GM21526 (cell line): ENCODE measurements around the gene CFAP100.

Experiments used
- ATAC-seq: cut with Tn5 transposase; IDR thresholded peaks from one replicate; pipeline ENCODE4 v1.9.1; 2021; ENCODE audit warnings: moderate library complexity; ENCODE audit not compliant: unreplicated experiment, low FRiP score

Gene CFAP100

DNA sequence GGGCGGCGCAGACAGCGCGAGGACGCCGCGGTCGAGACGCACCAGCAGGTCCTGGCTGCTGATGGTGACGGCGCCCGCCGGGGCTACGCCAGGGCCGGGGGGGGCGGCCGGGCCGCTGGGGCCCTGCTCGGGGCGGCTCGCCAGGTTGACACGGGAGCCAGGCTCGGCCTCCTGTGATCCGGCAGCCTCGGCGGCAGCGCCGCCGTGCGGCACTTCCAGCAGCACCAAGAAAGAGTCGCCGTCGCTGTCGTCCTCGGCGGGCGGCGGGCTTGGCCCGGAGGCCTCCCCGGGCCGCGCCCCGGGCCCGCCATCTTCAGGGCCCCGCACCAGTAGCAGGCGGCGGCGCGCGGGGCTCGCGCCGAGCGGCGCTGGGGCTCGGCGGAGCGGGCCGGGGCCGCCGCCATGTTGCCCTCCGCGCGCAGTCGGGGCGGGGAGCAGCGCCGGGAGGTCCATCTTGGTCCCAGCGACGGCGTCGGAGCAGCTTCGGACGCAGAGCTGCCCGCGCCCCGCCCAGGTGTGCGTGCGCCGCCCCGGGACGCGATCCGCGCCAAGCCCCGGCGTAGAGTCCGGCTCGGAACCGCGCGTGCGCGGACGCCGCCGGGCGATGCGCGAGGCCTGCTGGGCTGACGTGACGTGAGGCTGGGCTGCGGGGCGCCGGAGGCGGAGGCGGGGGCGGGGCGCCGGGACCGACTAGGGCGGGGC lies 80.9 kb downstream of the CFAP100 start, which contains the start of gene ZXDC:
Gene ZXDC, minus strand, starts transcription at position 479 of the 702 bp plus-strand sequence. Its CDS starts 26 bp downstream, at position 453.
- peak; percentile 74 for ATAC-seq

DNA sequence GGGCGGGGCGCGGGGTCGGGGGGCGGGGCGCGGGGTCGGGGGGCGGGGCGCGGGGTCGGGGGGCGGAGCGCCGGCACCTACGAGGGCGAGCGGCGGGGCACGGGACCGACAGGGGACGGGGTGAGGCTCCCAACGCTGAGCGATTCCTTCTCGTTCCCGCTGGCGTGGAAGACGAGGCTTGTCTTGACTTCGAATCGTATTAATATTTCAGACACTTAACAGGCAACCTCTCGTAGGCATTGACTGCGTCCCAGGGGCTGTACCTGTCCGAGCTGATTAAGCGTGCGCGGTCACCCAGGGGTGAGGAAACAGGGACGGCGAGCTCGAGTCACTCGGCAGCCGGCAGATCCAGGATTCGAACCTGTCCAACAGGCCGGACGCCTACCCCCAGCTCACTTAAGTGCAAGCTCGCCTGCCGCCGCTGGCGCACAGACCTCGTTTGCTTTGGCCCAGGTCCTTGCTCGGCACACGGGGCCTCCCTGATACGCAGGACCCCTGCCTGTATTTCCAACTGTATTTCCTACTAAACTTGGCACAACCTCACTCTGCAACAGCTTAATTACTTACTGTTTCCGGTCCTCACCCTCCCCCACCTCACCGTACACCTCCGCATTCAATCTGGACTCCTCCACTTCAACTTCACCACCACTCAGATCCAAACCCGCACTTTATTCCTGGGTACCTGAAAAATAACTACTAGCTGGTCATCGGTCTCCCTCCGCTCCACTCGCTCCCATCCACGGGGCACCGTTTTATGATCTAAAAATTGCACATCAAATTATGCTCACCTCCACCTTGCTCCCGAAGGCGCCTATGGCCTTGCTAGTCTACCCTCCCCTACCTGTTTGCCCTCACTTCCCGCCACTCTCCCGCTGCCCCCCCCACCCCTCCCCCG lies 81.7 kb downstream of the CFAP100 start:
- ATAC-seq: peak; percentile 21

DNA sequence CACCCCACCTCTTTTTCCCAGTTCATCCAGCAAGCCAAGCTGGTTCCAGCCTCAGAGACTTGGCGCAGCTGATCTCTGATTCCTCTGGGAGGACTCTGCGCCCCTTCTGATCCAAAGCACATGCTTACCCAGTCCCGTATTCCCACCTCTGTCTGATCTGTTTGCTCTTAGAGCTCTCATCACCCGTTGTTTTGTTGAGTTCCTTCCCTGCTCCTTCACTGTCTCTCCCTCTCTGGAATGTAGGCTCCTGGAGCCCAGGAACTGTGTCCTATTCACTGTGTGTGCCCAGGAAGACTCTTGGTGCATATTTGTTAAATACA lies 82.3 kb downstream of the CFAP100 start:
- no peak for ATAC-seq

DNA sequence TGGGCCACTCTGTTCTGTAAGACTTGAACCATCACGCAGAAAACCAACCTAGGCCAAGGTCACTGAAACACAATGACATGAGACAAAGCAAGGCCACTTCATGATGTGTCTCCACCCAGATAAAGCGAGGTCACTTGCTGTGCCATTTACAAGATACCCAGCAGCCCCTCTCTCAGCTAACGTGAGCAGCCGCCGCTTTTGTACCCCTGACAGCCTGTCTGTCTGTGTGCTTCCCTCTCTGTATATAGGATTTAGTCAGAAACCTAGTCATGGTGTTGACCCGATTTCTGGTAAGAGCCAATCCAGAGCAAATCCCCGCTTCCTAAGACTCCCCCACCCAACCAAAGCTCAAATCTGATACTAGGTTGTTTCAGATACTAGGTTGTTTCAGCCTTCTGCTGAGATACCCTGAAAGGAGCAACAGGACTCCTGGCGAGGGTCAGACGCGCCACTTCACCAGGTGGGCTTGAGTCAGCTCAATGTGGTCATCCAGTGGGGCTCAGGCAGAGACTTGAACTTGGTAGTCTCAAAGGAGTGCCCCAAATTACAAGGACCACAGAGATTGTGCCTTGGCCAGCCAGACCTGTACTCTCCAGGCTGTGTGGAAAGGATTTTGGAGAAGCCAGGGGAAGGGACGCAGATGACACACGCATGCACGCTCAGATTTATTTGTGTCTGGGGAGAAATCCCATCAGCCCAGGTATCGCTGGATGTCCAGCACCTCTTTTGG lies 84.0 kb downstream of the CFAP100 start:
- ATAC-seq: no peak

DNA sequence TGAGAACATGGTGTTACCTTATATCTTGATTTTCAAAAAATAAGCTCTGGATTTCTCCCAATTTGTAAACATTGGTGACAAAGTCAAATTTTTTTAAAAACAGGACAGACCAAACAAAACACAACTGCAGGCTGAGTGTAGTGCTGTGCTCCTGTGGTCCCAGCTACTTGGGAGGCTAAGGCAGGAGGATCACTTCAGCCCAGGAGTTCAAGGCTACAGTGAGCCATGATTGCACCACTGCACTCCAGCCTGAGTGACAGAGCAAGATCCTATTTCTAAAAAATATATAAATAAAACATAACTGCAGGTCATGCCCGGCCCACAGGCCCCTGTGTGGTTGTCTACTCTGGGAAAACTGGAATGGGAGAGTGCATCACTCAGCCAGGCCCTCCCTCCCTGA lies 84.9 kb downstream of the CFAP100 start:
- ATAC-seq: no peak

DNA sequence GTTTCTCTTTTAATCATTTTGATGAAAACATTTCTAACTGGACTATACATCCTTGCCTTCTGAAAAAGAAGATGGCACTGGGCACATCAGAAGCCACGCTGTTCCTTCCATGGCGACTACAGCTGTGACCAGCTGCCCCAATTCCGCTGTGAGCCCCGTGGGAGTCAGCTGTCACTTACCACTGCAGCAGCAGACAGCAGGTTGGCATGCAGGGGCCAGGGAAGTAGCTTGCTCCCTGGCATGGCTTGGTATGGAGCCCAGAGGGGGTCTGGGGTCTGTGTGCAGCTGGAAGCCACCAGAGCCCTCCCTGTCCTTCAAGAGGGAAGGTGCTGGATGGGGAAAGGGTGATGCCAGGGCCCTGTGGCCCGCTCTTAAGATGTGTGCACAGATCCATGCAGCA lies 85.5 kb downstream of the CFAP100 start:
- no peak for ATAC-seq

DNA sequence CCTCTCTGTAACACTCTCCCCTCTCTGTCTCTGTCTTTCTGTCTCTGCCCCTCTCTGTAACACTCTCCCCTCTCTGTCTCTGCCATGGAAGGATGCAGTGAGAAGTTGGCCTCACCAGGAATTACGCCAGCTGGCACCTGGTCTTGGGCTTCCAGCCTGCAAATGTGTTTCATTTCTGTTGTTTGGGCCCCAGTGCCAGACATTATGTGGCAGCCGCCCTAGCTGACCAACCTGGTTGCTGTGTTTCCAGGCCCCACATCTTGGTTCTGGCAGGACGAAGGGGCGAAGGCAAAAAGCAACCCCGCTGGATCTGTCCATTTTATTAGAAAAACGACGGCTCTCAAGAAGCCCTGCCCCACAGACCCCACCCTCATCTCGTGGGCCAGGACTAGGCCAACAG lies 86.2 kb downstream of the CFAP100 start:
- ATAC-seq: no peak

DNA sequence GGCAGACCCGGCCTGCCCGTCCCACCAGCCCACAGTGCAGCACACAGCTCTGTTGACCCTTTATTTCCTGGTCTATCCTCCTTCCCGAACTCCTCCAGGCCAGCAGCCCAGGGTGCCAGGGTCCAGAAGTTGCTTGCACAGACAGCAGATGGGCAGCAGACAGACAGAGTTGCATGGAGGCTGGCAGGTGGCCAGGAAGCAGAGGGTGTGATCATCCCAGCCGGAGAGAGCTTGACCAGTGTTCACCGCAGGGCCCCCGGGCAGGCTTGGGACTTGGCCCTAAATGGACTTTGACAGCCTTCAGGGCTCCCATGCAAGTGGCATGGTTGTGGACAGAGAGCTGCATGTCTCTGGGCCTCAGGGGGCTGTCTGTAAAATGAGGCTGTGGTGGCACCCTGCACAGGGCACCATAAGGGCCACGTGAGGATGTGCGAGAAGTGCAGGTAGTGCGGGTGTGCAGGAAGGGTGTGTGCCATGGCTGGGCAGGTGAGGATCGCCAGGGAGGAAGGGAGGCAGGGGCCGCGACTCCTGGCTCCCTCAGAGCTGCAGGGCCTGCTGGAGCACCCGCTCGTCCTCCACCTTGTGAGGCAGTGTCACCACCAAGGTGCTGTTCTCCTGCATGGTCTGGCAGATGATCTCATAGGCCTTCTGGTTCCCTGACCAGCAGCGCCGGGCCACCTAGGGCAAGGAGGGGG lies 87.2 kb downstream of the CFAP100 start:
- ATAC-seq: no peak

DNA sequence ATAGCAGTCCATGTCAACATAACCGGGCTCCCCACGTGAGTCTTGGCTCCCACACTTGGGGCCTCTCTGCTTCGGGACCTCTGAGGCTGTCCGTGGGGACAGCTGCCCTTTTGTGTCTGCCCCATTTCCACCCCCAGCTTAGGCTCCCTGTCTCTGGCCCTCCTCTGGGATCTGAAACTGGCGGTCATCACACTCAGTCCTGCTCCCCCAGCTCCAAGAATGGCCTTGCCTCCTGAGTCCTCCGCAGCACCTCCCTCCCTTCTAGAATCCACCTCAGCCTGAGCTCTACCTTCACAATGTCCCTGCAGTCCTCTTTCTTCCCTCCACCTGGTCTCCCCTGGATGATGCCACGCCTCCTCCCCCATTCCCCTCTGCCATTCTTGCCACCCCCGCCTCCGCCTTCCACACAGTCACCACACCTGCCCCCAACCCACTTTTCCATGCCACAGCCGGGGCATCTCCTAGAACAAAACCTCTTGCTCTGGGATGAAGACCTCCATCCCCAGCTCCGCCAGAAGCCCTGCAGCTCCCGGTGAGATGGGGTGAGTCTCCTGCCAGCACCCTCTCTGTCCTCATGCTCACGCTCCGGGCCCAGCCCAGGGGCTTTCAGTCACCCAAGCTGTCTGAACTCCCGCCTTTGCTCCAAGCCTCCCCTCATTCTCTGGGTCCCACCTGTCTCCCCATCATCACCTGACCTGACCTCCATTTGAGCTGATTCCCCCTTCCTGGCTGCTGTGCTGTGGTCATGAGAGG lies 88.0 kb downstream of the CFAP100 start:
- ATAC-seq: no peak

DNA sequence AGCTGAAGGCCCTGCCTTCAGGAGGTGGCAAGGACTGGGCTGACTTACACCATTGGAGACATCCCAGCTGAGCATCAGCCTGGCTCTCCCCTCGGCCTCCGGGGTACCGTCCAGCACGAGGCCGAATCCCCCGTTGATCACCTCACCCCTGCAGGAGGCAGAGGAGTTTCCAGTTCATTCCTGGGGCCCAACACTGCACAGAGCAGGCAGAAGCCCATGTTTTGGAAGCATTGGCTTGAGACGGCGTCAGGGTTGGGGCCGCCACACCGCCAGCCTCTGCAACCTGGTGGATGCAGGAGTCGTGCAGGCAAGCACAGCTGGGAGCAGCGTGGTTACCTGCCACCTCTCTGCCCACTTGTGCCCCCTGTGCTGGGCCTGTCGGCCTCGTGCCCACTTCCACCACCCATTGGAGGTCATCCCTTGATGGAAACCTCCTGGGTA lies 88.6 kb downstream of the CFAP100 start:
- ATAC-seq: no peak

DNA sequence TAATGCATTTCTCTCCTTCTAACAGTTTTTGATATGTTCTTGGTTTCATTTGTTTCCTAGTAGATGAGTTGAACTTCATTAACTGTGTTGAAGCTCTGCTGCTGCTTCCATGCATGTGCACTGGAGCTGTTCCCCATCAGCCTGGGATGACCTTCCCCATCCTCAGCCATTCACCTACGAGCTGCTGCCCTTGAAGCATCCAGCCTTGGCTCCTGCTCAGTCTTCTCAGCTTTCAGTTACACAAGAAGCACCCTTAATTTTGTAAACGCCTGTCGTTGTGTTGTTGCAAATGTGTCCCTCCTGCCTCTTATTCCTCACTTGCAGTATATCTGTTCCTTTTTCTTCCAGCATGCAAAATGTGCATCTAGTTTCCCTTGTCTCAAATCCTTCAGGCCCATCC lies 89.4 kb downstream of the CFAP100 start:
- no peak for ATAC-seq

DNA sequence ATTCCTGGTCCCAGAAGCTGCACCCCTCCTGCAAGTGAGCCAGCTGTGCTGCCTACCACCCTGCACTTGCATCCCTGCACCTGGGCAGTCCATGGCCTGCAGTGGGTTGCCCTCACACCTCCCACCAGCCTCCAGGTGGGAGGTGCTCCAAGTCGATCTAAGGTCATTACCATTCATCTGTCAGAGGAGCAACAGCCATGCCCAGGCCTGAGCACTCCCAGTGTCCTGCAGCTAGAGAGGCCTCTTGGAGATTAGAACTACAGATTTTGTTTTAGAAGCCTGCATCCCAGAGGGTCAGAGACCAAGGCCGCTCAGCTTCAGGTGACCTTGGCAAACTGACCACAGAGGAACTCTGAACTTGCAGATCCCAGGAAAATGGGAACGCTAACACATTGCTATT lies 90.0 kb downstream of the CFAP100 start:
- ATAC-seq: no peak

DNA sequence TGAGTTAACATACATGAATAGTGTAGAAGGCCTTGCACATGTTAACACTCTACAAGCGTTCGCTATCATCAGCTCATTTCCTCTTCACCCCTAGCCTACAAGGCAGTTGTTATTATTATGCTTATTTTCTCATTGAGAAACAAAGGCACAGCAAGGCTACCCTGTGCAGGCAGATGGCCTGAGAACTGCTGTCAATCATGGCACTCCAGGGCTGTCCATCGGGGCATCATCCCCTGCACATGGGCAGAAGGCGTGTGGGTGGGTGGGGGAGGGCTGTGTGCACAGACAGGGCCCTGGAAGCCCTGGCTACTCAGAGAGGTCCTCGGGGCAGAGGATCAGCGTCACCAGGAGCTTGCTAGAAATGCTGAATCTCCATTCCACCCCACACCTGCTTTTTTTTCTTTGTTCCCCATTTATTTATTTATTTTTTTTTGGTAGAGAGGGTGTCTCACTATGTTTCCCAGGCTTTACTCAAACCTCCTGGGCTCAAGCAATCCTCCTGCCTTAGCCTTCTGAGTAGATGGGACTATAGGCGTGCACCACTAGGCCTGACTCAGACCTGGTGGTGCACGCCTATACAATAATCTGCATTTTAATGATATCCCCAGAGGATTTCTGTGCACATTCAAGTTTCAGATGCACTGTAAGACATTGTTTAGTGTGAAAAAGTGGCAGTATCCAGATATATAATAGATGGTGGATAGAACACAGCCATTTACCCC lies 90.6 kb downstream of the CFAP100 start:
- no peak for ATAC-seq

DNA sequence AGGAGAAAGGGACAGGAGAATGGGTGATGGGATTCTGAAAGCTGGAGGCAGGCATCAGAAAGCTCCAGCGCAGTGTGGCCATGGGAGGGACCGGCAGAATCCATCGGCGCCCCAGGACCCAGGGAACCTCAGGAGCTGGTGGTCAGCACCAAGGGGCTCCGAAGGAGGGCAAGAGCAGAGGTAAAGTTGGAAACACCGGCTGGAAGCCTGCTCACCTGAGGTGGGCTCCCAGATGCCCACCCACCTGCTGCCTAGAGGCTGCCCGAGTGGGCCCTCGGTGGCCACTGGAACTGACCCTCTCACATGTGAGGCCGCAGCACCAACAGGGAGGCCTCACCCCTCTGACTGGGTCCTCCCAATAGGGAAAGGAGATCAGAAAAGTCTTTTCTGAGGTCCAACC lies 91.2 kb downstream of the CFAP100 start:
- ATAC-seq: no peak
